Measurements from ENCODE around the gene SFXN2.
A peak's percentile ranks its signal among the peaks of the same experiment; 100 is the strongest.
"Not testable (repeated sequence)": the region's sequence is repeated elsewhere in the genome, so short reads cannot be mapped to it uniquely, and the experiment has no call there.

The SFXN2 gene

GRCh38 chr10:102681696-102682095 is 32.7 kb upstream of the SFXN2 start:
- no peak for DNase-seq

GRCh38 chr10:102682416-102682815 is 32.0 kb upstream of the SFXN2 start:
- no peak for DNase-seq

- DNase-seq, result no peak
Observed at GRCh38 chr10:102682981-102683380, 31.5 kb upstream of the SFXN2 start.

- no peak for DNase-seq
Observed at GRCh38 chr10:102683736-102684135, 30.7 kb upstream of the SFXN2 start.

- no peak for DNase-seq
Observed at GRCh38 chr10:102691285-102692066, 23.0 kb upstream of the SFXN2 start.

- DNase-seq, result not testable (repeated sequence)
Observed at GRCh38 chr10:102695401-102695800, 19.0 kb upstream of the SFXN2 start.

GRCh38 chr10:102696736-102697135 is 17.7 kb upstream of the SFXN2 start:
- DNase-seq, result no peak

- DNase-seq, result no peak
Observed at GRCh38 chr10:102698894-102699293, 15.5 kb upstream of the SFXN2 start.

GRCh38 chr10:102701272-102701671 is 13.2 kb upstream of the SFXN2 start:
- DNase-seq, result no peak

- DNase-seq, result no peak
Observed at GRCh38 chr10:102701796-102702195, 12.6 kb upstream of the SFXN2 start.

- no peak for DNase-seq
Observed at GRCh38 chr10:102702742-102703141, 11.7 kb upstream of the SFXN2 start.

- no peak for DNase-seq
Observed at GRCh38 chr10:102704915-102705314, 9.5 kb upstream of the SFXN2 start.

- no peak for DNase-seq
Observed at GRCh38 chr10:102705531-102705930, 8.9 kb upstream of the SFXN2 start.

GRCh38 chr10:102710609-102711008 is 3.8 kb upstream of the SFXN2 start:
- no peak for DNase-seq

GRCh38 chr10:102712089-102712488 is 2.3 kb upstream of the SFXN2 start:
- no peak for DNase-seq

- DNase-seq, result no peak
Observed at GRCh38 chr10:102712843-102713538, 1.4 kb upstream of the SFXN2 start.

GRCh38 chr10:102713539-102713813 is 960 bp upstream of the SFXN2 start:
- DNase-seq, result no peak

- peak; percentile 97 for DNase-seq
Observed at GRCh38 chr10:102713814-102714620, 419 bp upstream of the SFXN2 start, which contains the start of gene ARL3. TSS of gene ARL3 (minus strand) at chr10:102714397. CDS start at chr10:102714275, 122 bp downstream.

- DNase-seq, result no peak
Observed at GRCh38 chr10:102715880-102716279, 1.4 kb downstream of the SFXN2 start.

GRCh38 chr10:102716900-102717565 is 2.6 kb downstream of the SFXN2 start:
- not testable (repeated sequence) for DNase-seq

GRCh38 chr10:102718220-102718619 is 3.8 kb downstream of the SFXN2 start:
- DNase-seq, result no peak

GRCh38 chr10:102720337-102720736 is 5.9 kb downstream of the SFXN2 start:
- DNase-seq, result no peak

- no peak for DNase-seq
Observed at GRCh38 chr10:102720775-102721301, 6.4 kb downstream of the SFXN2 start.
